Liver (tissue), 9 donors: ENCODE measurements around the gene NAGS. TPM values are rescaled to one million over a fixed set of nuclear protein-coding genes. Genes with fewer than 3 reads are reported as not detected.

Experiments
- DNase-seq: peaks from one replicate; pipeline ENCODE4 v3.0.0-alpha.2; 2017; ENCODE audit warnings: low spot score
- H3K27ac ChIP-seq, 2 donors: one replicate each; pipeline ENCODE4 v1.7.0; 2013; ENCODE audit warnings: inconsistent platforms in 2 of 2, low read length in 2 of 2, control low read depth in 1 of 2, low read depth in 1 of 2, mild to moderate bottlenecking in 1 of 2
- H3K27me3 ChIP-seq, 4 donors: one replicate each; pipeline versions ENCODE4 v1.6.1 to v1.7.0; 2013; ENCODE audit warnings: low read length in 3 of 4, inconsistent platforms in 1 of 4, mild to moderate bottlenecking in 1 of 4, moderate library complexity in 1 of 4; ENCODE audit not compliant: control insufficient read depth in 4 of 4, insufficient read depth in 4 of 4
- H3K36me3 ChIP-seq, 4 donors: one replicate each; pipeline versions ENCODE4 v1.6.1 to v1.7.0; 2013; ENCODE audit warnings: low read length in 3 of 4, mild to moderate bottlenecking in 3 of 4, low read depth in 1 of 4, moderate library complexity in 1 of 4; ENCODE audit not compliant: control insufficient read depth in 4 of 4, insufficient read depth in 3 of 4
- H3K4me1 ChIP-seq, 4 donors: one replicate each; pipeline versions ENCODE4 v1.6.1 to v1.7.0; 2013; ENCODE audit warnings: low read length in 3 of 4, mild to moderate bottlenecking in 3 of 4, moderate library complexity in 1 of 4; ENCODE audit not compliant: control insufficient read depth in 4 of 4, insufficient read depth in 4 of 4
- H3K4me3 ChIP-seq, 3 donors: one replicate each; pipeline versions ENCODE4 v1.6.1 to v1.7.0; 2013; ENCODE audit warnings: low read length in 3 of 3, control low read depth in 1 of 3, low read depth in 1 of 3, mild to moderate bottlenecking in 1 of 3
- H3K9ac ChIP-seq, 2 donors: one replicate each; pipeline ENCODE4 v1.7.0; 2013; ENCODE audit warnings: low read length in 2 of 2, mild to moderate bottlenecking in 2 of 2, moderate library complexity in 2 of 2, control low read depth in 1 of 2, low read depth in 1 of 2
- H3K9me3 ChIP-seq, 4 donors: one replicate each; pipeline versions ENCODE4 v1.6.1 to v1.7.0; 2013; ENCODE audit warnings: low read length in 3 of 4; ENCODE audit not compliant: control insufficient read depth in 4 of 4
- ATF3 ChIP-seq: IDR thresholded peaks from 2 replicates; pipeline ENCODE4 v1.6.1; 2016; ENCODE audit warnings: antibody characterized with exemption
- CTCF ChIP-seq: fragments of 150-350 bp; IDR thresholded peaks from 2 replicates; pipeline ENCODE4 v1.5.1; 2017; ENCODE audit warnings: improper control_type of control experiment, low read depth, low read length; ENCODE audit not compliant: missing input control
- EGR1 ChIP-seq, 2 donors: IDR thresholded peaks; 2 replicates each; pipeline ENCODE4 v1.6.1; 2016 to 2018; ENCODE audit warnings: antibody characterized with exemption in 2 of 2, low read depth in 2 of 2
- FOXA1 ChIP-seq: IDR thresholded peaks from 2 replicates; pipeline ENCODE4 v1.6.1; 2016; ENCODE audit warnings: antibody characterized with exemption
- FOXA2 ChIP-seq: IDR thresholded peaks from 2 replicates; pipeline ENCODE4 v1.6.1; 2016; ENCODE audit warnings: antibody characterized with exemption
- HNF4A ChIP-seq, 2 donors: conservative IDR thresholded peaks; 2 replicates each; pipeline ENCODE4 v1.6.1; 2016; ENCODE audit warnings: antibody characterized with exemption in 2 of 2, mild to moderate bottlenecking in 2 of 2
- HNF4G ChIP-seq: IDR thresholded peaks from 2 replicates; pipeline ENCODE4 v1.6.1; 2016; ENCODE audit warnings: antibody characterized with exemption
- MAX ChIP-seq: IDR thresholded peaks from 2 replicates; pipeline ENCODE4 v1.6.1; 2016; ENCODE audit warnings: antibody characterized with exemption
- NR2F2 ChIP-seq: IDR thresholded peaks from 2 replicates; pipeline ENCODE4 v1.6.1; 2016; ENCODE audit warnings: antibody characterized with exemption
- RAD21 ChIP-seq, 2 donors: IDR thresholded peaks; 2 replicates each; pipeline ENCODE4 v1.6.1; 2016; ENCODE audit warnings: antibody characterized with exemption in 2 of 2, mild to moderate bottlenecking in 2 of 2
- REST ChIP-seq: IDR thresholded peaks from 2 replicates; pipeline ENCODE4 v1.6.1; 2016; ENCODE audit warnings: antibody characterized with exemption, mild to moderate bottlenecking
- RXRA ChIP-seq, 2 donors: IDR thresholded peaks; 2 replicates each; pipeline ENCODE4 v1.6.1; 2017 to 2018; ENCODE audit warnings: antibody characterized with exemption in 2 of 2, mild to moderate bottlenecking in 1 of 2
- SP1 ChIP-seq: IDR thresholded peaks from 2 replicates; pipeline ENCODE4 v1.6.1; 2018; ENCODE audit warnings: antibody characterized with exemption, mild to moderate bottlenecking
- YY1 ChIP-seq: IDR thresholded peaks from 2 replicates; pipeline ENCODE4 v1.6.1; 2016; ENCODE audit warnings: antibody characterized with exemption, mild to moderate bottlenecking
- ZBTB33 ChIP-seq: IDR thresholded peaks from 2 replicates; pipeline ENCODE4 v1.6.1; 2016; ENCODE audit warnings: antibody characterized with exemption
- WGBS: extraction: QIAGEN DNeasy Blood & Tissue Kit; methylation state at CpG from one replicate; pipeline ENCODE4 v1.1.7; 2013; 5-methylcytosine and 5-hydroxymethylcytosine counted together
- polyA plus RNA-seq, 2 donors: library from polyadenylated mRNA; stranded (reverse) in 1 of 2; unstranded in 1 of 2; fragments of 200-250 nt in 1 of 2; fragments of >200 nt in 1 of 2; fragmentation: Nextera tagmentation in 1 of 2; extraction: Ambion mirVana in 1 of 2; gene quantifications; one replicate each; pipeline versions ENCODE4 v1.2.1 to v1.2.3, GENCODE V29; 2013 to 2015
- total RNA-seq, 2 donors: library from RNA; depleted of rRNA; stranded (reverse); fragments of >200 nt; gene quantifications; one replicate each; pipeline ENCODE4 v1.2.3, GENCODE V29; 2014
- donor health status: healthy.
- donor health status: healthy.
- donor health status: healthy.
- donor health status: healthy.
- donor health status: healthy.

NAGS gene
- total and polyA plus RNA-seq, 4 donors, result 21.5 to 29.8 (median 28.2) TPM

GRCh38 chr17:43998552-43998951 is 5.9 kb upstream of the NAGS start:
- no peaks in the 10 kb centered on the region for H3K27me3 ChIP-seq
- TF ChIP-seq EGR1 (IDR thresholded peaks at IDR 0.05; ENCODE audit: low read depth in 2 of 2) (no peak), MAX (no peak), HNF4A (conservative IDR thresholded peaks at IDR 0.05) (no peak), SP1 (no peak), FOXA1 (no peak), HNF4G (no peak), NR2F2 (no peak), REST (no peak), ATF3 (no peak), FOXA2 (no peak), ZBTB33 (no peak), YY1 (no peak)
- H3K36me3 ChIP-seq, result no peaks in the 10 kb centered on the region
- no peak for DNase-seq
- H3K9me3 ChIP-seq, result no peaks in the 10 kb centered on the region
- 85% methylated on average over 3 of the region's 3 CpGs for WGBS
- H3K4me1 ChIP-seq, result peaks cover 17 to 45% (median 35%) of the 10 kb centered on the region in 4 donors
- H3K9ac ChIP-seq, result no peak overlapping the region
- no peak overlapping the region for H3K27ac ChIP-seq
- no peak overlapping the region for H3K4me3 ChIP-seq

- peak overlapping the region in 1 of 2 donors; percentile 7 for H3K27ac ChIP-seq
- 61% methylated on average over 4 of the region's 4 CpGs for WGBS
- no peaks in the 10 kb centered on the region for H3K27me3 ChIP-seq
- peaks cover 18 to 50% (median 35%) of the 10 kb centered on the region in 4 donors for H3K4me1 ChIP-seq
- no peaks in the 10 kb centered on the region for H3K36me3 ChIP-seq
- no peak for TF ChIP-seq RAD21 (IDR thresholded peaks at IDR 0.05)
- no peak for TF ChIP-seq ATF3
- TF ChIP-seq RXRA (IDR thresholded peaks at IDR 0.05), result peak in 1 of 2 donors; percentile 31
- TF ChIP-seq MAX, result no peak
- no peak for TF ChIP-seq CTCF
- TF ChIP-seq SP1, result peak; percentile 21
- TF ChIP-seq ZBTB33, result no peak
- no peak for TF ChIP-seq YY1
- no peak for DNase-seq
- H3K9me3 ChIP-seq, result no peaks in the 10 kb centered on the region
- H3K4me3 ChIP-seq, result no peak overlapping the region
- H3K9ac ChIP-seq, result no peak overlapping the region
Observed at GRCh38 chr17:43999024-43999423, 5.4 kb upstream of the NAGS start.
